Cardiac muscle cell (in vitro differentiated cells and primary cell): ENCODE data around the gene CCDC12. TPM values are rescaled to one million over a fixed set of nuclear protein-coding genes. Genes with fewer than 3 reads are reported as not detected.
A peak's percentile ranks its signal among the peaks of the same experiment; 100 is the strongest.

Source experiments
- DNase-seq, 2 donors: peaks; one replicate each; pipeline versions ENCODE4 v3.0.0 to v3.0.0-alpha.2; 2010 to 2017; ENCODE audit warnings: low read depth in 1 of 2, low spot score in 1 of 2
- H3K27ac ChIP-seq: fragments of 200-600 bp; sonication (generic); 2 replicates; pipeline ENCODE4 v1.5.1; 2016
- H3K27me3 ChIP-seq: fragments of 200-600 bp; sonication (generic); 2 replicates; pipeline ENCODE4 v1.6.0; 2016; ENCODE audit warnings: control low read depth
- H3K36me3 ChIP-seq: fragments of 200-600 bp; sonication (generic); 2 replicates; pipeline ENCODE4 v1.5.1; 2016; ENCODE audit warnings: control low read depth
- H3K4me1 ChIP-seq: fragments of 200-600 bp; sonication (generic); 2 replicates; pipeline ENCODE4 v1.8.1; 2017; ENCODE audit warnings: low read depth, mild to moderate bottlenecking, mixed run types
- H3K4me3 ChIP-seq: fragments of 200-600 bp; sonication (generic); 2 replicates; pipeline ENCODE4 v1.5.1; 2016; ENCODE audit warnings: mild to moderate bottlenecking
- H3K9me3 ChIP-seq: fragments of 200-600 bp; sonication (generic); 2 replicates; pipeline ENCODE4 v1.5.1; 2017; ENCODE audit warnings: low read depth, mild to moderate bottlenecking, control low read depth
- CTCF ChIP-seq: IDR thresholded peaks from 2 replicates; pipeline ENCODE4 v1.5.1; 2012; ENCODE audit warnings: low read depth, mild to moderate bottlenecking, low read length
- polyA plus RNA-seq: library from polyadenylated mRNA; unstranded; fragments of >200 nt; fragmentation: Nextera tagmentation; extraction: Ambion mirVana; gene quantifications from 2 replicates; pipeline ENCODE4 v1.2.1, GENCODE V29; 2016
- total RNA-seq: library from RNA; depleted of rRNA; stranded (reverse); fragments of >200 nt; gene quantifications from 2 replicates; pipeline ENCODE4 v1.2.3, GENCODE V29; 2016

CCDC12 gene
- total and polyA plus RNA-seq, 2 experiments from 2014 or later, result 53.8 to 73.1 TPM

GRCh38 chr3:46987319-46987742 lies 10.8 kb upstream of the CCDC12 start:
- DNase-seq, result peak in 1 of 2 donors; percentile 14
- Histone ChIP-seq H3K27me3 (no peaks in the 10 kb centered on the region), H3K4me1 (peaks cover 10% of the 10 kb centered on the region), H3K4me3 (no peak overlapping the region), H3K27ac (no peak overlapping the region), H3K36me3 (no peaks in the 10 kb centered on the region), H3K9me3 (no peaks in the 10 kb centered on the region)
- no peak for TF ChIP-seq CTCF

- no peak for DNase-seq
- Histone ChIP-seq H3K27ac (no peak overlapping the region), H3K27me3 (no peaks in the 10 kb centered on the region), H3K4me3 (no peak overlapping the region), H3K9me3 (no peaks in the 10 kb centered on the region), H3K4me1 (peaks cover 10% of the 10 kb centered on the region), H3K36me3 (no peaks in the 10 kb centered on the region)
- TF ChIP-seq CTCF, result no peak
These were observed 10.3 kb upstream of the CCDC12 start for GRCh38 chr3:46986782-46987310.

GRCh38 chr3:46986055-46986730 lies 9.6 kb upstream of the CCDC12 start:
- H3K4me1 ChIP-seq, result peaks cover 10% of the 10 kb centered on the region
- no peak overlapping the region for H3K27ac ChIP-seq
- no peaks in the 10 kb centered on the region for H3K36me3 ChIP-seq
- TF ChIP-seq CTCF, result no peak
- no peaks in the 10 kb centered on the region for H3K27me3 ChIP-seq
- no peak for DNase-seq
- H3K9me3 ChIP-seq, result no peaks in the 10 kb centered on the region
- H3K4me3 ChIP-seq, result no peak overlapping the region

GRCh38 chr3:46985588-46985987 lies 9.0 kb upstream of the CCDC12 start:
- no peak overlapping the region for H3K27ac ChIP-seq
- no peak overlapping the region for H3K4me3 ChIP-seq
- DNase-seq, result no peak
- H3K36me3 ChIP-seq, result no peaks in the 10 kb centered on the region
- TF ChIP-seq CTCF, result no peak
- H3K27me3 ChIP-seq, result no peaks in the 10 kb centered on the region
- peaks cover 10% of the 10 kb centered on the region for H3K4me1 ChIP-seq
- H3K9me3 ChIP-seq, result no peaks in the 10 kb centered on the region

- Histone ChIP-seq H3K27me3 (no peaks in the 10 kb centered on the region), H3K36me3 (no peaks in the 10 kb centered on the region), H3K27ac (no peak overlapping the region), H3K9me3 (no peaks in the 10 kb centered on the region), H3K4me1 (peaks cover 10% of the 10 kb centered on the region), H3K4me3 (no peak overlapping the region)
- no peak for TF ChIP-seq CTCF
- DNase-seq, result no peak
These were observed 8.3 kb upstream of the CCDC12 start for GRCh38 chr3:46984591-46985459.
